Loucy (cell line): ENCODE measurements around the gene LHFPL2.

Experiments used
- H2AFZ ChIP-seq: fragments of 200-600 bp; sonication (generic); 2 replicates; pipeline ENCODE4 v1.6.0; 2016; ENCODE audit warnings: antibody characterized with exemption, mild to moderate bottlenecking, low read length, moderate library complexity
- H3F3A ChIP-seq: fragments of 200-600 bp; 2 replicates; pipeline ENCODE4 v1.6.0; 2016; ENCODE audit warnings: antibody characterized with exemption, low read depth, mild to moderate bottlenecking
- H3K27me3 ChIP-seq: fragments of 200-600 bp; sonication (generic); 2 replicates; pipeline ENCODE4 v1.6.1; 2014; ENCODE audit warnings: low read length, mild to moderate bottlenecking; ENCODE audit not compliant: insufficient read depth, poor library complexity, severe bottlenecking
- H3K36me3 ChIP-seq: fragments of 200-600 bp; sonication (generic); 2 replicates; pipeline ENCODE4 v1.6.1; 2016; ENCODE audit warnings: low read length; ENCODE audit not compliant: insufficient read depth
- H3K4me1 ChIP-seq: fragments of 200-600 bp; sonication (generic); 2 replicates; pipeline ENCODE4 v1.5.1; 2014; ENCODE audit warnings: low read length, mild to moderate bottlenecking; ENCODE audit not compliant: insufficient read depth, poor library complexity, severe bottlenecking
- H3K4me2 ChIP-seq: fragments of 200-600 bp; sonication (generic); 2 replicates; pipeline ENCODE4 v1.6.0; 2014; ENCODE audit warnings: antibody characterized with exemption, low read length, low read depth, mild to moderate bottlenecking; ENCODE audit not compliant: poor library complexity, severe bottlenecking
- H3K4me3 ChIP-seq: fragments of 200-600 bp; sonication (generic); 2 replicates; pipeline ENCODE4 v1.5.1; 2014; ENCODE audit warnings: low read length, mild to moderate bottlenecking, mixed read lengths; ENCODE audit not compliant: poor library complexity, severe bottlenecking
- H3K79me2 ChIP-seq: fragments of 200-600 bp; sonication (generic); 2 replicates; pipeline ENCODE4 v1.6.1; 2014; ENCODE audit warnings: low read length; ENCODE audit not compliant: insufficient read depth
- H3K9ac ChIP-seq: fragments of 200-600 bp; sonication (generic); 2 replicates; pipeline ENCODE4 v1.6.0; 2014; ENCODE audit warnings: mild to moderate bottlenecking, low read depth, low read length, moderate library complexity; ENCODE audit not compliant: poor library complexity, severe bottlenecking
- H3K9me2 ChIP-seq: fragments of 200-600 bp; sonication (generic); replicated peaks from 2 replicates; pipeline ENCODE4 v1.6.1; 2016; ENCODE audit warnings: low read depth, low read length, mixed read lengths
- H3K9me3 ChIP-seq: fragments of 200-600 bp; sonication (generic); 2 replicates; pipeline ENCODE4 v1.6.1; 2014; ENCODE audit warnings: mild to moderate bottlenecking, antibody characterized with exemption, low read length, low read depth; ENCODE audit not compliant: insufficient read depth
- H4K20me1 ChIP-seq: fragments of 200-600 bp; sonication (generic); 2 replicates; pipeline ENCODE4 v1.6.0; 2014; ENCODE audit warnings: antibody characterized with exemption, low read length, mild to moderate bottlenecking; ENCODE audit not compliant: insufficient read depth, poor library complexity, severe bottlenecking
- EZH2phosphoT487 ChIP-seq: fragments of 200-600 bp; IDR thresholded peaks from 2 replicates; pipeline ENCODE4 v1.6.1; 2018; ENCODE audit warnings: antibody characterized with exemption, mild to moderate bottlenecking, moderate library complexity, borderline replicate concordance
- TF ChIP-seq, protein P1 (sequence below): fragments of 200-600 bp; sonication (generic); conservative IDR thresholded peaks from 2 replicates; pipeline ENCODE4 v1.5.1; 2014; ENCODE audit warnings: mild to moderate bottlenecking, antibody characterized with exemption, low read length

Gene LHFPL2

DNA sequence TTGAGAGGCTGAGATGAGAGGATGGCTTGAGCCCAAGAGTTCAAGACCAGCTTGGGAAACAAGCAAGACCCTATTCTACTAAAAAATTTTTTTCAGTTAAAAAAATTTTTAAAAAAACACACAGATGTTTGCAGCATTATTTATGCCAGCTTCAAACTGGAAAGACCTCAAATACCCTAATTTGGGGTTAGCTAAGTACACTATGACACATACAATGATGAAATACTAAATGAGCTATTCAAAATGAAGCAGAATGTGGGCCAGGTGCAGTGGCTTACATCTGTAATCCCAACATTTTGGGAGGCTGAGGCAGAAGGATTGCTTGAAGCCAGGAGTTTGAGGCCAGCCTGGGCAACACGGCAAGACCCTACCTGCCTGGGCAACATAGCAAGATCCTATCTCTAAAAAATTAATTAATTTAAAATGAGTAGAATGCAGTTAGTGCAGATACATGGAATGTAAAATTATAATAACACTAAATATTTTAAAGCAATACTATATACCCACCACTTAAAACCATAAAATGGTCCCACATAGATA lies 44.9 kb downstream of the LHFPL2 start:
- Histone ChIP-seq H3K27me3 (no peaks in the 10 kb centered on the region), H3K9ac (no peak overlapping the region), H3K9me2 (no peaks in the 10 kb centered on the region), H3K9me3 (no peaks in the 10 kb centered on the region), H3K4me3 (no peak overlapping the region), H3F3A (no peaks in the 10 kb centered on the region), H4K20me1 (no peaks in the 10 kb centered on the region), H3K4me1 (no peaks in the 10 kb centered on the region), H3K36me3 (no peaks in the 10 kb centered on the region), H3K79me2 (no peaks in the 10 kb centered on the region), H3K4me2 (no peak overlapping the region), H2AFZ (no peak overlapping the region)
- no peak for TF ChIP-seq EZH2phosphoT487

DNA sequence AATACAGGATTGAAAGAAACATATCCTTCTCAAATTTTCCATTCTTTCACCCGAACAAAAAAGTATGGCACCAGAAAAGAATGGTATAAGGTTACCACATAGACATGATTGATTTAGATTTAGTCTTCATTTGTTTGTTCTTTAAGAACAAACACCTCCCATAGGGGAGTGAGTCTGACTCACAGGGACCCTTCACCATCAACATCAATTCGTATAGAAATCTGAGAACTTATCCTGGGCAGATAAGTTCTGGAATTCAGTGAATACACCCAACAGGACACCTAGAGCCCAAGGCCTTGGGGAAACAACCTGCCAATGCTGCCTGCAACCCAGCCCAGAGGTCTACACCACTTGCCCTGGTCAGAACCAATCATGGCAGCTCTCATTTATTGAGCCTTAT lies 46.2 kb downstream of the LHFPL2 start:
- H3K4me2 ChIP-seq, result no peak overlapping the region
- TF ChIP-seq EZH2phosphoT487, result no peak
- TF ChIP-seq, protein P1, sequence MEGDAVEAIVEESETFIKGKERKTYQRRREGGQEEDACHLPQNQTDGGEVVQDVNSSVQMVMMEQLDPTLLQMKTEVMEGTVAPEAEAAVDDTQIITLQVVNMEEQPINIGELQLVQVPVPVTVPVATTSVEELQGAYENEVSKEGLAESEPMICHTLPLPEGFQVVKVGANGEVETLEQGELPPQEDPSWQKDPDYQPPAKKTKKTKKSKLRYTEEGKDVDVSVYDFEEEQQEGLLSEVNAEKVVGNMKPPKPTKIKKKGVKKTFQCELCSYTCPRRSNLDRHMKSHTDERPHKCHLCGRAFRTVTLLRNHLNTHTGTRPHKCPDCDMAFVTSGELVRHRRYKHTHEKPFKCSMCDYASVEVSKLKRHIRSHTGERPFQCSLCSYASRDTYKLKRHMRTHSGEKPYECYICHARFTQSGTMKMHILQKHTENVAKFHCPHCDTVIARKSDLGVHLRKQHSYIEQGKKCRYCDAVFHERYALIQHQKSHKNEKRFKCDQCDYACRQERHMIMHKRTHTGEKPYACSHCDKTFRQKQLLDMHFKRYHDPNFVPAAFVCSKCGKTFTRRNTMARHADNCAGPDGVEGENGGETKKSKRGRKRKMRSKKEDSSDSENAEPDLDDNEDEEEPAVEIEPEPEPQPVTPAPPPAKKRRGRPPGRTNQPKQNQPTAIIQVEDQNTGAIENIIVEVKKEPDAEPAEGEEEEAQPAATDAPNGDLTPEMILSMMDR, result no peak
- H3K4me3 ChIP-seq, result no peak overlapping the region
- no peaks in the 10 kb centered on the region for H3F3A ChIP-seq
- H3K27me3 ChIP-seq, result no peaks in the 10 kb centered on the region
- no peak overlapping the region for H3K9ac ChIP-seq
- H3K9me2 ChIP-seq, result no peaks in the 10 kb centered on the region
- H3K79me2 ChIP-seq, result no peaks in the 10 kb centered on the region
- H2AFZ ChIP-seq, result no peak overlapping the region
- H3K36me3 ChIP-seq, result no peaks in the 10 kb centered on the region
- H4K20me1 ChIP-seq, result no peaks in the 10 kb centered on the region
- H3K4me1 ChIP-seq, result no peaks in the 10 kb centered on the region
- no peaks in the 10 kb centered on the region for H3K9me3 ChIP-seq

DNA sequence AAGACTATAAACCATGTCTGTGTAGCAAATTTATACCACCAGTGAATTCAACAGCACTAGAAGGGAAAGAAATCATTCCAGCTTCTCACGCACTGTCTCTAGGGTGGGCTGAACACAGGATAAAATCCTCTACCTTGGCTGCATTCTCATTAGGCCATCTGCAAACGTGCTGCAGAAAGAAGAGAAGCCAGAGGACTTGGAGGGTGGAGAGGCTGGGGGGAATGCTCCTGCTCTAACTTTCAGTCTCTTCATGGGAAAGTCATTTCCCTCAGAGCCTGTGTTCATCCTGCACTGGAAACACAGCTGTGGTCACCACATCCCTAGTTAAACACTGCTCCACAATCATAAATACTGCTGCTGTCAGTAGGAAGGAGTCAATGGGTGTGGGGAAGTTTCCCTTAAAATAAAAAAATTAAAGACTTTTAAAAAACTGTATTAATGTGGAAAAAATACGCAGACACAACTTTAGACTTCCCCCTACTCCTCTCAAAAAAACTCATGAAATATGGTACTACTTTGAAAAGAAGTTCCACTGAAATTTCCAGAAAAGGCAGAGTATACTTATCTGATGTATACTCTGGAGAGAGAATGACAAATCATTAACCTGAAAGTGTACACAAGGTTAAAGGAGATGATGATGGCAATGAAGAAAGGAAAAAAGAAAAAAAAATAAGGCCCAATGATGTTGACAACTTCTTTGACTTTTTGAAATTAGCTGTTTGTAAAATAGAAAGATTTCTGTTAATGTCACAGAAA lies 46.8 kb downstream of the LHFPL2 start:
- H4K20me1 ChIP-seq, result no peaks in the 10 kb centered on the region
- H3F3A ChIP-seq, result no peaks in the 10 kb centered on the region
- TF ChIP-seq EZH2phosphoT487, result no peak
- TF ChIP-seq, protein P1, result no peak
- H3K9me3 ChIP-seq, result no peaks in the 10 kb centered on the region
- no peaks in the 10 kb centered on the region for H3K27me3 ChIP-seq
- H3K4me1 ChIP-seq, result no peaks in the 10 kb centered on the region
- no peak overlapping the region for H3K4me2 ChIP-seq
- H3K4me3 ChIP-seq, result no peak overlapping the region
- H2AFZ ChIP-seq, result no peak overlapping the region
- no peaks in the 10 kb centered on the region for H3K9me2 ChIP-seq
- no peaks in the 10 kb centered on the region for H3K79me2 ChIP-seq
- no peak overlapping the region for H3K9ac ChIP-seq
- no peaks in the 10 kb centered on the region for H3K36me3 ChIP-seq
